ENCODE measurements around the gene AFM.

The AFM gene

GRCh38 chr4:73446336-73446938 lies 35.1 kb upstream of the AFM start:
- Histone ChIP-seq H3K9me3 (ENCODE audit: low read depth, low read length) (no peaks in the 10 kb centered on the region), H3K27ac (no peak overlapping the region), H3K9ac (ENCODE audit: insufficient read length) (no peak overlapping the region), H3K36me3 (ENCODE audit: insufficient read depth, low read length) (no peaks in the 10 kb centered on the region), H3K4me3 (no peak overlapping the region)
- no peak for TF ChIP-seq POLR2AphosphoS5 (IDR thresholded peaks at IDR 0.05; ENCODE audit: borderline replicate concordance, low read depth, low read length)
- no peak for TF ChIP-seq FOXP2 (optimal IDR thresholded peaks at IDR 0.05; ENCODE audit: control extremely low read depth, extremely low read length, insufficient read depth)
- TF ChIP-seq EZH2 (IDR thresholded peaks at IDR 0.05): no peak
- peak; percentile 20 for DNase-seq (ENCODE audit: low read depth, low spot score)

- DNase-seq (ENCODE audit: low read depth, low spot score): no peak
- TF ChIP-seq POLR2AphosphoS5 (IDR thresholded peaks at IDR 0.05; ENCODE audit: borderline replicate concordance, low read depth, low read length) (no peak), EZH2 (IDR thresholded peaks at IDR 0.05) (no peak), FOXP2 (optimal IDR thresholded peaks at IDR 0.05; ENCODE audit: control extremely low read depth, extremely low read length, insufficient read depth) (no peak)
These were observed 33.9 kb upstream of the AFM start for GRCh38 chr4:73447671-73448070.

GRCh38 chr4:73448448-73449203 lies 32.9 kb upstream of the AFM start:
- TF ChIP-seq FOXP2 (optimal IDR thresholded peaks at IDR 0.05; ENCODE audit: control extremely low read depth, extremely low read length, insufficient read depth): no peak
- TF ChIP-seq POLR2AphosphoS5 (IDR thresholded peaks at IDR 0.05; ENCODE audit: borderline replicate concordance, low read depth, low read length): no peak
- no peak for TF ChIP-seq EZH2 (IDR thresholded peaks at IDR 0.05)
- Histone ChIP-seq H3K9ac (ENCODE audit: insufficient read length) (no peak overlapping the region), H3K9me3 (ENCODE audit: low read depth, low read length) (no peaks in the 10 kb centered on the region), H3K4me3 (no peak overlapping the region), H3K36me3 (ENCODE audit: insufficient read depth, low read length) (no peaks in the 10 kb centered on the region), H3K27ac (no peak overlapping the region)
- DNase-seq (ENCODE audit: low read depth, low spot score): no peak

More at GRCh38 chr4:73447671-73448070, 33.9 kb upstream of the AFM start:
- H3K36me3 ChIP-seq (ENCODE audit: insufficient read depth, low read length): no peaks in the 10 kb centered on the region
- no peak overlapping the region for H3K27ac ChIP-seq
- no peak overlapping the region for H3K9ac ChIP-seq (ENCODE audit: insufficient read length)
- H3K4me3 ChIP-seq: no peak overlapping the region
- H3K9me3 ChIP-seq (ENCODE audit: low read depth, low read length): no peaks in the 10 kb centered on the region

- H3K36me3 ChIP-seq (ENCODE audit: insufficient read depth, low read length): no peaks in the 10 kb centered on the region
- H3K9ac ChIP-seq (ENCODE audit: insufficient read length): no peak overlapping the region
- no peaks in the 10 kb centered on the region for H3K9me3 ChIP-seq (ENCODE audit: low read depth, low read length)
- DNase-seq (ENCODE audit: low read depth, low spot score): no peak
- no peak for TF ChIP-seq FOXP2 (optimal IDR thresholded peaks at IDR 0.05; ENCODE audit: control extremely low read depth, extremely low read length, insufficient read depth)
- no peak for TF ChIP-seq EZH2 (IDR thresholded peaks at IDR 0.05)
- no peak overlapping the region for H3K27ac ChIP-seq
- H3K4me3 ChIP-seq: no peak overlapping the region
These were observed 31.0 kb upstream of the AFM start for GRCh38 chr4:73450398-73451004.

- no peaks in the 10 kb centered on the region for H3K36me3 ChIP-seq (ENCODE audit: insufficient read depth, low read length)
- DNase-seq (ENCODE audit: low read depth, low spot score): no peak
- TF ChIP-seq POLR2AphosphoS5 (IDR thresholded peaks at IDR 0.05; ENCODE audit: borderline replicate concordance, low read depth, low read length): no peak
- no peak for TF ChIP-seq FOXP2 (optimal IDR thresholded peaks at IDR 0.05; ENCODE audit: control extremely low read depth, extremely low read length, insufficient read depth)
These were observed 30.1 kb upstream of the AFM start for GRCh38 chr4:73451404-73451803.

GRCh38 chr4:73451981-73452747 lies 29.4 kb upstream of the AFM start:
- H3K9ac ChIP-seq (ENCODE audit: insufficient read length): no peak overlapping the region
- no peak overlapping the region for H3K27ac ChIP-seq
- no peak overlapping the region for H3K4me3 ChIP-seq
- TF ChIP-seq FOXP2 (optimal IDR thresholded peaks at IDR 0.05; ENCODE audit: control extremely low read depth, extremely low read length, insufficient read depth) (no peak), EZH2 (IDR thresholded peaks at IDR 0.05) (no peak), POLR2AphosphoS5 (IDR thresholded peaks at IDR 0.05; ENCODE audit: borderline replicate concordance, low read depth, low read length) (no peak)
- no peak for DNase-seq (ENCODE audit: low read depth, low spot score)
- H3K36me3 ChIP-seq (ENCODE audit: insufficient read depth, low read length): no peaks in the 10 kb centered on the region
- no peaks in the 10 kb centered on the region for H3K9me3 ChIP-seq (ENCODE audit: low read depth, low read length)

More at GRCh38 chr4:73451404-73451803, 30.1 kb upstream of the AFM start:
- H3K9ac ChIP-seq (ENCODE audit: insufficient read length): no peak overlapping the region
- H3K4me3 ChIP-seq: no peak overlapping the region
- H3K9me3 ChIP-seq (ENCODE audit: low read depth, low read length): no peaks in the 10 kb centered on the region
- no peak overlapping the region for H3K27ac ChIP-seq

- no peak for DNase-seq (ENCODE audit: low read depth, low spot score)
- TF ChIP-seq FOXP2 (optimal IDR thresholded peaks at IDR 0.05; ENCODE audit: control extremely low read depth, extremely low read length, insufficient read depth) (no peak), EZH2 (IDR thresholded peaks at IDR 0.05) (no peak), POLR2AphosphoS5 (IDR thresholded peaks at IDR 0.05; ENCODE audit: borderline replicate concordance, low read depth, low read length) (no peak)
- no peak overlapping the region for H3K9ac ChIP-seq (ENCODE audit: insufficient read length)
- H3K9me3 ChIP-seq (ENCODE audit: low read depth, low read length): no peaks in the 10 kb centered on the region
- no peaks in the 10 kb centered on the region for H3K36me3 ChIP-seq (ENCODE audit: insufficient read depth, low read length)
- no peak overlapping the region for H3K27ac ChIP-seq
- no peak overlapping the region for H3K4me3 ChIP-seq
These were observed 28.4 kb upstream of the AFM start for GRCh38 chr4:73452953-73453700.
